ENCODE data around the gene SPDYE6. TPM values are rescaled to one million over a fixed set of nuclear protein-coding genes. Genes with fewer than 3 reads are reported as not detected.
"Not testable (repeated sequence)": the region's sequence is repeated elsewhere in the genome, so short reads cannot be mapped to it uniquely, and the experiment has no call there.

The SPDYE6 gene
- total and polyA plus RNA-seq, 7 donors = 0.23 TPM; not detected in 6

GRCh38 chr7:102335574-102335973, 20.7 kb downstream of the SPDYE6 start:
- H3K9me3 ChIP-seq; intact Hi-C loops (cut with DNase I); H3K27ac ChIP-seq; H3K4me1 ChIP-seq; H3K36me3 ChIP-seq; H3K4me3 ChIP-seq; DNase-seq: not testable (repeated sequence)
- 84 to 87% methylated on average over 7 of the region's 7 CpGs for WGBS, 2 donors
- peaks cover 0 to 12% (median 0%) of the 10 kb centered on the region in 3 donors for H3K27me3 ChIP-seq

DNA sequence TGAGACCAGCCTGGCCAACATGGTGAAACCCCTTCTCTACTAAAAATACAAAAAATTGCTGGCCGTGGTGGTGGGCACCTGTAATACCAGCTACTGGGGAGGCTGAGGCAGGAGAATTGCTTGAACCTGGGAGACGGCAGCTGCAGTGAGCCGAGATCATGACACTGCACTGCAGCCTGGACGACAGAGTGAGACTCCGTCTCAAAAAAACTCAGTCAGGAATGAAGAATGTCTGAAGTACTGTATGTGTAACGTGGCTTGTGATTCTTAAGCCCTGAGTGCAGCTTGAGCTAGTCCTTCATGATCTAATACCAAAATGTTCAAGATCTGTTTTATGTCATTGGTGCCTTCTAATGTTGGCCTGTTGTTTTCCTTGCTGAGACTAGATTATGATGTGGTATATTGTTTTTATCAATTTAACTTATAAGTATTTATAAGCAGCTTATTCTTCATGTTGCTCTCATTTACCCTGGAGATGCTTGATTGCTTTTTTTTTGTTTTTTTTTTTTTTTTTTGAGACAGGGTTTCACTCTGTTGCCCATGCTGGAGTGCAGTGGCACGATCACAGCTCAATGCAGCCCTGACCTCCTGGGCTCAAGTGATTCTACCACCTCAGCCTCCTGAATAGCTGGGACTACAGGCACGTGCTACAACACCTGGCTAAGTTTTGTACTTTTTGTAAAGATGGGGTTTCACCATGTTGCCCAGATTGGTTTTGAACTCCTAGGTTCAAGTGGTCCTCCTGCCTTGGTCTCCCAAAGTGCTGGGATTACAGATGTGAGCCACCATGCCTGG, 25.4 kb downstream of the SPDYE6 start:
- H3K27ac ChIP-seq; H3K4me1 ChIP-seq; H3K9me3 ChIP-seq; DNase-seq; H3K4me3 ChIP-seq; H3K36me3 ChIP-seq; intact Hi-C loops (cut with DNase I): not testable (repeated sequence)
- H3K27me3 ChIP-seq = peaks cover 0 to 12% (median 0%) of the 10 kb centered on the region in 3 donors
- WGBS, 2 donors = 90% methylated on average over 8 of the region's 8 CpGs

GRCh38 chr7:102329366-102329765, 26.9 kb downstream of the SPDYE6 start:
- intact Hi-C loops (cut with DNase I) = not testable (repeated sequence)

DNA sequence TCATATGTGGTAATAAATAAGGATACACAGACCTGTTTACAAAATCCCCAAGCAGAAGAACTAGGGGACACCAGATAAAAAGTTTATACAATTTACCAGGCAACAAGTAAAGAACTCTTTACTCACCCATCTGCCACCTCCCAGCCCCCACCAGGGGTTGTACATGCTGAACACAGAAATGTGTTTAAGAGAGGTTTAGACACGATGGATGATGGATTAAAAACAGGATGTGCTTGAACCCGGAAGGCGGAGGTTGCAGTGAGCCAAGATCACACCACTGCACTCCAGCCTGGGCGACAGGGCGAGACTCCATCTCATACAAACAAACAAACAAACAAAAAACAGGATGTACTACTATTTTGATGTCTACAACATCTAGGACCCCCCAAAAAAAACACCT, 27.4 kb downstream of the SPDYE6 start:
- 71 to 80% methylated on average over 4 of the region's 5 CpGs for WGBS, 2 donors
- H3K4me1 ChIP-seq; H3K27ac ChIP-seq; H3K36me3 ChIP-seq; H3K9me3 ChIP-seq; intact Hi-C loops (cut with DNase I); DNase-seq; H3K4me3 ChIP-seq: not testable (repeated sequence)
- H3K27me3 ChIP-seq = peaks cover 0 to 12% (median 0%) of the 10 kb centered on the region in 3 donors

More at GRCh38 chr7:102329366-102329765, 26.9 kb downstream of the SPDYE6 start:
- not testable (repeated sequence) for H3K4me1 ChIP-seq, H3K4me3 ChIP-seq, H3K36me3 ChIP-seq, H3K27ac ChIP-seq, DNase-seq, H3K9me3 ChIP-seq
- WGBS, 2 donors = 80 to 82% methylated on average over 7 to 9 of the region's 9 CpGs
- H3K27me3 ChIP-seq = peaks cover 0 to 12% (median 0%) of the 10 kb centered on the region in 3 donors

DNA sequence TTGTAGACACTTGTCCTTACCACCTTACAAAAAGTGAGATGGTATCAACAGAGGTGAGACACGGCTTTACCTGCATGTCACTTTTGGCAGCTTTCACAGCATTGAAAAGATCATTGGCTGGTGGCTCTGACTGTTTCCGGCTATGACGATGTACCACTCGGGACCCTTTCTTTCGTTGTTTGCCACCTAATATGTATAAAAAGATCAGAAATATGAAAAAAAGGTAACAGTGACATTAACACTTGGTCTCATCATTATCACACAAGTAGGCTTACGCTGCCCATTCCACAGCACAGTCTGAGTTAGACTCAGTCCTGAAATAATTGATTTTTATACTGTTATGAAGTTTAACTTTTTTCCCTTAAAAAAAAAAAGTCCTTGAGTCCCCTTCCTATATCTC, 29.1 kb downstream of the SPDYE6 start:
- peaks cover 0 to 14% (median 0%) of the 10 kb centered on the region in 3 donors for H3K27me3 ChIP-seq
- H3K36me3 ChIP-seq; H3K4me1 ChIP-seq; H3K27ac ChIP-seq; H3K4me3 ChIP-seq; H3K9me3 ChIP-seq; DNase-seq; intact Hi-C loops (cut with DNase I): not testable (repeated sequence)
- 83 to 89% methylated on average over 6 of the region's 6 CpGs for WGBS, 2 donors

GRCh38 chr7:102326157-102326889, 29.9 kb downstream of the SPDYE6 start:
- no peak for TF ChIP-seq POLR2A (IDR thresholded peaks at IDR 0.05)
- no peak for TF ChIP-seq EP300 (IDR thresholded peaks at IDR 0.05)
- TF ChIP-seq, protein P1, sequence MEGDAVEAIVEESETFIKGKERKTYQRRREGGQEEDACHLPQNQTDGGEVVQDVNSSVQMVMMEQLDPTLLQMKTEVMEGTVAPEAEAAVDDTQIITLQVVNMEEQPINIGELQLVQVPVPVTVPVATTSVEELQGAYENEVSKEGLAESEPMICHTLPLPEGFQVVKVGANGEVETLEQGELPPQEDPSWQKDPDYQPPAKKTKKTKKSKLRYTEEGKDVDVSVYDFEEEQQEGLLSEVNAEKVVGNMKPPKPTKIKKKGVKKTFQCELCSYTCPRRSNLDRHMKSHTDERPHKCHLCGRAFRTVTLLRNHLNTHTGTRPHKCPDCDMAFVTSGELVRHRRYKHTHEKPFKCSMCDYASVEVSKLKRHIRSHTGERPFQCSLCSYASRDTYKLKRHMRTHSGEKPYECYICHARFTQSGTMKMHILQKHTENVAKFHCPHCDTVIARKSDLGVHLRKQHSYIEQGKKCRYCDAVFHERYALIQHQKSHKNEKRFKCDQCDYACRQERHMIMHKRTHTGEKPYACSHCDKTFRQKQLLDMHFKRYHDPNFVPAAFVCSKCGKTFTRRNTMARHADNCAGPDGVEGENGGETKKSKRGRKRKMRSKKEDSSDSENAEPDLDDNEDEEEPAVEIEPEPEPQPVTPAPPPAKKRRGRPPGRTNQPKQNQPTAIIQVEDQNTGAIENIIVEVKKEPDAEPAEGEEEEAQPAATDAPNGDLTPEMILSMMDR (IDR thresholded peaks at IDR 0.05) = no peak
- TF ChIP-seq POLR2AphosphoS5 (IDR thresholded peaks at IDR 0.05) = no peak
- no peak overlapping the region for H3K27ac ChIP-seq
- intact Hi-C loops (cut with DNase I) = no loop called here
- H3K4me3 ChIP-seq = no peak overlapping the region
- peaks cover 0 to 18% (median under 1%) of the 10 kb centered on the region in 3 donors for H3K27me3 ChIP-seq
- H3K4me1 ChIP-seq = no peaks in the 10 kb centered on the region
- no peak for DNase-seq
- H3K36me3 ChIP-seq = no peaks in the 10 kb centered on the region
- 64 to 87% methylated on average over 11 of the region's 11 CpGs for WGBS, 2 donors
- no peaks in the 10 kb centered on the region for H3K9me3 ChIP-seq

DNA sequence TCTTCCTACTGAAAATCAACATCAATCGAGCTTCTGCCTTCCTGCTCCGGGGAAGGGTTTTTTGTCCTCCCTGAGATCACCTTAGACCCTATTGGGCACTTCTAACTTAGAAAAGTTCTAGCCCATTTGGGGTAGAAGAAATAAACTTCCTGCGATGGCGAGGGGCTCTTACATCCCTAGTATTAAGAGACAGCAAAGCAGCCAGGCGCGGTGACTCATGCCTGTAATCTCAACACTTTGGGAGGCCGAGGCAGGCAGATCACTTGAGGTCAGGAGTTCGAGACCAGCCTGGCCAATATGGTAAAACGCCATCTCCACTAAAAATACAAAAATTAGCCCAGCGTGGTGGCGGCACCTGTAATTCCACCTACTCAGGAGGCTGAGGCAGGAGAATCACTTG, 31.1 kb downstream of the SPDYE6 start:
- WGBS, 2 donors = 89 to 92% methylated on average over 11 of the region's 11 CpGs
- peaks cover 4 to 30% (median 5%) of the 10 kb centered on the region in 3 donors for H3K27me3 ChIP-seq
- DNase-seq = not testable (repeated sequence)

GRCh38 chr7:102323914-102324195, 32.4 kb downstream of the SPDYE6 start:
- no peaks in the 10 kb centered on the region for H3K9me3 ChIP-seq
- intact Hi-C loops (cut with DNase I) = no loop called here
- H3K27ac ChIP-seq = no peak overlapping the region
- H3K36me3 ChIP-seq = no peaks in the 10 kb centered on the region
- no peak for DNase-seq
- H3K4me1 ChIP-seq = no peaks in the 10 kb centered on the region
- TF ChIP-seq, protein P1 (IDR thresholded peaks at IDR 0.05) = no peak
- no peak for TF ChIP-seq POLR2AphosphoS5 (IDR thresholded peaks at IDR 0.05)
- TF ChIP-seq EP300 (IDR thresholded peaks at IDR 0.05) = no peak
- TF ChIP-seq POLR2A (IDR thresholded peaks at IDR 0.05) = no peak
- 86 to 93% methylated on average over 5 of the region's 5 CpGs for WGBS, 2 donors
- H3K4me3 ChIP-seq = no peak overlapping the region
- H3K27me3 ChIP-seq = peaks cover 4 to 30% (median 5%) of the 10 kb centered on the region in 3 donors

More for the DNA sequence above, 31.1 kb downstream of the SPDYE6 start:
- H3K27ac ChIP-seq; H3K4me1 ChIP-seq; H3K4me3 ChIP-seq; intact Hi-C loops (cut with DNase I); H3K9me3 ChIP-seq; H3K36me3 ChIP-seq: not testable (repeated sequence)
